Spinal cord (tissue), 10 donors: Measurements from ENCODE around the gene PLCD3. TPM values are rescaled to one million over a fixed set of nuclear protein-coding genes. Genes with fewer than 3 reads are reported as not detected.
A peak's percentile ranks its signal among the peaks of the same experiment; 100 is the strongest.

Experiments
- DNase-seq, 6 donors: peaks; one replicate each; pipeline versions ENCODE4 v3.0.0 to v3.0.0-alpha.2; 2013 to 2015; ENCODE audit warnings: low spot score in 6 of 6, low read depth in 4 of 6
- H3K27ac ChIP-seq: one replicate; pipeline ENCODE4 v1.5.1; 2013; ENCODE audit warnings: low read depth, low read length, control low read depth
- H3K27me3 ChIP-seq: one replicate; pipeline ENCODE4 v1.6.1; 2013; ENCODE audit warnings: low read length; ENCODE audit not compliant: control insufficient read depth, insufficient read depth
- H3K36me3 ChIP-seq: one replicate; pipeline ENCODE4 v1.6.1; 2013; ENCODE audit warnings: low read length; ENCODE audit not compliant: control insufficient read depth, insufficient read depth
- H3K4me1 ChIP-seq: one replicate; pipeline ENCODE4 v1.6.1; 2013; ENCODE audit warnings: low read length; ENCODE audit not compliant: control insufficient read depth, insufficient read depth
- H3K4me3 ChIP-seq: one replicate; pipeline ENCODE4 v1.5.1; 2013; ENCODE audit warnings: low read depth, low read length, control low read depth
- H3K9me3 ChIP-seq: one replicate; pipeline ENCODE4 v1.6.1; 2013; ENCODE audit warnings: low read length; ENCODE audit not compliant: control insufficient read depth, insufficient read depth
- WGBS: methylation state at CpG from one replicate; pipeline ENCODE4 v1.1.5; 2013; ENCODE audit warnings: missing lambda C conversion rate; ENCODE audit not compliant: insufficient coverage; 5-methylcytosine and 5-hydroxymethylcytosine counted together
- polyA plus RNA-seq, 2 donors: library from polyadenylated mRNA; unstranded; fragments of 120-200 nt; gene quantifications; one replicate each; pipeline ENCODE4 v1.2.1, GENCODE V29; 2013; ENCODE audit not compliant: insufficient read length in 2 of 2
- total RNA-seq, 2 donors: library from RNA; depleted of rRNA in 1 of 2; stranded (reverse); fragments of 120-200 nt in 1 of 2; fragments of >200 nt in 1 of 2; gene quantifications; one replicate each; pipeline versions ENCODE4 v1.2.3 to v1.2.4, GENCODE V29; 2013 to 2014
- donor health status: healthy.

The PLCD3 gene
- total and polyA plus RNA-seq, 4 donors, result 20.1 to 115 (median 82.7) TPM

DNA sequence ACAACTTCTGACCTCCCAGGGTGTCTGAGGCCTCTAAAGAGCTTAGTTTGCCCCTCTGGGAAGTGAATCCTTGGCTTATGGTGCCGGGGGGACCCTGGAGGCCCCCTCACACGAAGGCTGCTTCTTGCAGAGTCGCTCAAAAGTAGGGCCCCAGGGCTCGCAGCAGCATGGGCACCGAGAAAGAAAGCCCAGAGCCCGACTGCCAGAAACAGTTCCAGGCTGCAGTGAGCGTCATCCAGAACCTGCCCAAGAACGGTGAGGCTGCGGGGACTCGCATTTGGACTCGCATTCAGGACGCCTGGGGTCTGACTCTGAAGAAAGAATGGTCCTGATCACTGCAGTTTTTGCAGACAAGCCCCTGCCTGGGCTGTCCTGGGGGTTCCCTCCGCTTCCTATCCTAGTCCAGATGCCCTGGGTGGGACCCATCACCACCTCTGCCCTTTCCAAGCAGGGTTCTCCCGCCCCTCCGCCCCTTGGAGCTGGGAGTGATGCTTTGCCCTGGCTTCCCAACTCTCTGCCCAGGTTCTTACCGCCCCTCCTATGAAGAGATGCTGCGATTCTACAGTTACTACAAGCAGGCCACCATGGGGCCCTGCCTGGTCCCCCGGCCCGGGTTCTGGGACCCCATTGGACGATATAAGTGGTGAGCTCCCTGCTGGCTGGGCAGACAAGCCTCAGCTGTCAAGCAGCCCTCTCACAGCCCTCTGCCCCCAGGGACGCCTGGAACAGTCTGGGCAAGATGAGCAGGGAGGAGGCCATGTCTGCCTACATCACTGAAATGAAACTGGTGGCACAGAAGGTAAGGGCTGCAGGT lies 3.9 kb upstream of the PLCD3 start:
- Histone ChIP-seq H3K4me3 (peak overlapping the region; percentile 82), H3K36me3 (peaks cover 14% of the 10 kb centered on the region), H3K27me3 (no peaks in the 10 kb centered on the region), H3K27ac (no peak overlapping the region), H3K9me3 (no peaks in the 10 kb centered on the region), H3K4me1 (peaks cover 36% of the 10 kb centered on the region)
- 78% methylated on average over 19 of the region's 21 CpGs for WGBS
- DNase-seq, result no peak

DNA sequence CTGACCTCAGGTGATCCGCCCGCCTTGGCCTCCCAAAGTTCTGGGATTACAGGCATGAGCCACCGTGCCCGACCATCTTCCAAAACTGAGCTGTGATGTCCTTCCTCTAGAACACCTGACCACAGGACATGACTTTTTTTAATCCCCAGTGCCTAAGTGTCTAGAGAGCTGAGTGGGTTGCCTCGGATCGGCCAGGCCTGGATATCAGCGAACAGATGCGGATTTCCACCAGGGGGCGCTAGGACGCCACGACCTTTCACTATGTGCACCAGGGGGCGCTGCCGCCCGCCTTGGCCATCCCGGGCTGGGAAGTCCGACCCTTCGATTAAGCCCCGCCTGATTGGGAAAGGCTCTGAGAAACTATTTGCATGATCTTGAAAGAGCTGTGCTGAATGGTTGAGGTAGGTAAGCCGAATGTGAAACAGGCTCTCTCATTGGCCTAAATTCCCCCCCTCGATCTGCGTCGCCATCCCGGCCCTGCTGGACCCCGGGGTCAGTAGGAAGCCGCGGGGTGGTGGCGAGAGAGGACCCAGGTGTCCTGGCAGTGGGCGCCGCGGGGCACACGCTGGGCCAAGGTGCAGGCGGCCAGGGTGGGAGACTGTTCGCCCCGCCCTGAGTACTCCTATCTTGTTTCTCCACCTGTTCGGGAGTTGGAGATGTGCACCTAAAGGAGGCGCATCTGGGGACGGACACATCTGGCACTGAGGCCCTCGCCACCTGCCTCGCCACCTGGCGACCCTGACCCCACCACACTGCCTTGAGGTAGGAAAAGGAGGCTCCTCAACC lies 3.1 kb upstream of the PLCD3 start, which contains the start of gene ACBD4:
Gene ACBD4 (plus strand): TSS at position 496 of the 786 bp plus-strand sequence. CDS start 458 bp downstream, outside the sequence.
- Histone ChIP-seq H3K4me3 (peak within 1 kb of the TSS; percentile 82), H3K9me3 (no peaks in the 10 kb centered on the region), H3K27ac (peak within 1 kb of the TSS; percentile 69), H3K27me3 (no peaks in the 10 kb centered on the region), H3K36me3 (peaks cover 16% of the 10 kb centered on the region), H3K4me1 (peaks cover 44% of the 10 kb centered on the region)
- DNase-seq, result peak in 5 of 6 donors; percentile 92 to 99 (median 96)
- 10% methylated on average over 34 of the region's 40 CpGs for WGBS

DNA sequence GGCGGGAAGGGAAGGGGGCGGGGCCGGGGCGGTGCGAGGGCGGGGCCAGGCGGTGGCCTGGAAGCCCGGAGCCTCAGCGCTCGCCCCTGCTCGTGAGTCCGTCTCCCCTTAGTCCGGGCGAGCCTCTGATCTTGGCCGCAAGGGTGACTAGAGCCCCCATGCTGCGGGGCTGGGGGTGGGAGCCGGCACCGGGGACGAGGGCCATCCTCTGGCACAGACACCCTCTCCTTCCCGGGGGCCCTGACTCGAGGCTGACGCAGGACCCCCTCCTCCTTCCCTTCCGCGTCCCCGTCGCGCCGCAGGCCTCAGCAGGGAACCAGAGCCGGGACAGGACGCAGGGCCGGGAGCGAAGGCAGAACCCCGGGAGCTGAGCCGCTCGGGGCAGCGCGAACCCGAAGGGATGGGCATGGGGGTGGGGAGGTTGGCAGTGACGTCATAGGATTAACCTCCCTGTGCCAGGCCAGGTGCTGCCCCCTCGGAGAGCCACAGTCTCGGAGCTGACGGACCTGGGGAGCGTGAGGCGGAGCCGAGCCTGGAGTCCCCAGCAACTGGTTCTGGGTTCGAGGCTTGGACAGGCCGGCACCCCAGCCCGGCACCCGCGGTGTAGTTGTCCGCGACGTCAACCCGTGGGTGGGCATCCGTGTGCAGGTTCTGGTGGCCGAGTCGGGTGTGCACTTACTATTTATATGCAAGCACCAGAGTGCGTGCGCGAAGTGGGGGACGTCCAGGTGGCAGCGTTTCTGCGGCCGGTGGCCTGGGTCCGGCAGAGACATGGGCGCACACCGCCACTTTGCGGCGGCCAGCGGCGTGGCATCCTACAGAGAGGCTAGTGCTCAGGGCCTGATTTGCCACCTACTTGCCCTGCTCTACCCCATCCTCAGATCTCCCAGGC lies 503 bp upstream of the PLCD3 start:
- H3K9me3 ChIP-seq, result no peaks in the 10 kb centered on the region
- H3K4me1 ChIP-seq, result peaks cover 65% of the 10 kb centered on the region
- H3K36me3 ChIP-seq, result peaks cover 24% of the 10 kb centered on the region
- no peaks in the 10 kb centered on the region for H3K27me3 ChIP-seq
- H3K27ac ChIP-seq, result peak overlapping the region; percentile 99
- peak overlapping the region; percentile 93 for H3K4me3 ChIP-seq
- WGBS, result under 1% methylated on average over 69 of the region's 71 CpGs
- peak in 3 of 6 donors; percentile 58 to 92 (median 92) for DNase-seq

DNA sequence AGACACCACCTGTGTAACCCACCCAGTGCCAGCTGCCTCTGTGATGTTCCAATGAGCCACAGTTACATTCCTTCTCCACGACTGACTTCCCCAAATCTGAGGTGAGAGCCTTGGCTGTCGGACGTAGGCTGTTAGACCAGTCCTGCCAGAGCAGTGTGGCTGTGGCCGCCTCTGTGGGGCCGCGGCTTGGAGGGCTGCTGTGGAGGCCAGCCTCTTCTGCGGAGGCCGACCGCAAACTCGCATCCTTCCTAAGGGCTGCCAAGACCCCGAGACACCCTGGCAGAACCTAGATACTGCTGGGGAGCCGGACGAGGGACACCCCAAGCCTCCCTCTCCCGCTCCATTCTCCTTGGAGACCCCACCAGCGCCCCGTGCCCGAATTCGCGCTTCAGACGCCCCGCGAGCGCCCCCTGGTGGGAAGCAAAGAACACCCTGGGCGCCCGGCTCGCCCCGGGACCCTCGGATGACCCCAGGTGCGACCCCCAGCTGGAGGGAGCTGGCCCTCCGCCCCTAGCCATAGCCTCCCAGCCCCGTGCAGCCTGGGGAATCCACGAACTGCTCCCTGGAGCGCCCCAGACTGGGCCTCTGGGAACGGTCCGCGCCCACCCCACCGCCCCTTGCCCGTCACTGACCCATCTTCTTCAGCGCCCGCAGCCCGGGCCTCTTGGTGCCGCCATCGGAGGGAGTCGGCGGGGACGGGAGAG lies 547 bp downstream of the PLCD3 start:
- DNase-seq, result peak in 2 of 6 donors; percentile 55 to 72
- peak overlapping the region; percentile 77 for H3K4me3 ChIP-seq
- 10% methylated on average over 45 of the region's 46 CpGs for WGBS
- peak overlapping the region; percentile 79 for H3K27ac ChIP-seq
- no peaks in the 10 kb centered on the region for H3K9me3 ChIP-seq
- no peaks in the 10 kb centered on the region for H3K27me3 ChIP-seq
- peaks cover 24% of the 10 kb centered on the region for H3K36me3 ChIP-seq
- H3K4me1 ChIP-seq, result peaks cover 67% of the 10 kb centered on the region

DNA sequence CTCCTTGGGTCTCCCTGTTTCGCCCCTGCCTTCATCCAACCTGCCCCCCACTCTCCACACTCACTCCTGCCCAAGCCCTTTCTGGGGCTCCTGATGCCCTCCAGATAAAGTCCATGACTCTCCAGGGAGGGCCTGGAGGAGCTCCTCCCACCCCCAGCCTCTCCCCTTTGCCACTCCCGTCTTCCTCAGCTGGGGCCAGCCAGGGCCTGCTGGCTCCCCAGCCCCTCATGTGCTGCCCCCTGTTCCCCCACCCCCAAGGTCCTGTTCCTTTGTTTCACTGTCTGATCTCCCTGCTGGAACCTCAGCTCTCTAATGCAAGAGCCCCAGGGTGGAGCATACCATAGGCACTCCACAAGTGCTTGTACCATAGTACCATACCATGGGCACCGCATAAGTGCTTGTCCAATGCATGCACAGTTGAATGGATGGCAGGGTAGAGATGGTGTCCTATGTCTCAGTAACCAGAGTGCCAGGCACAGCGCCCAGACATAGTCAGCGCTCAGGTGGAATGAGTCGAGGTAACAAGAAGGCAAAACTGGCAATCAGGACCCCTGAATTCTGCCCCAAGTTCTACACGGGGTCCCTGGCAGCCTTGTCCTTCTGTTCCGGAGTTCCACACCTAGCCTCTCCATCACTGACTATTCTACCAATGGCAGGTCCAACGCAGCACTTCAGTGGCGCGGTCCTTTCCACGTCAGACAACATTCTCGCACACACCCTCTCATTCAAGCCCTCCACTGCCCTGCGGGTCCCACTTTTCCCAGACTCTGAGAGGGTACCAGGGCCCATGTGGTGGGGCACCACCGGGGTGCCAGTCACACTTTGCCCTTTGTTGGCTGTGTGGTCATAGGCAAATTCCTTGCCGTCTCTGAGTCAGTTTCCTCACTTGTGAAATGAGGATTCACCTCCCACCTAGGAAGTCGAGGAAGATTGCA lies 1.4 kb downstream of the PLCD3 start:
- peaks cover 58% of the 10 kb centered on the region for H3K4me1 ChIP-seq
- no peak for DNase-seq
- no peaks in the 10 kb centered on the region for H3K9me3 ChIP-seq
- WGBS, result 86% methylated on average over 17 of the region's 17 CpGs
- H3K4me3 ChIP-seq, result peak overlapping the region; percentile 77
- H3K27me3 ChIP-seq, result no peaks in the 10 kb centered on the region
- no peak overlapping the region for H3K27ac ChIP-seq
- H3K36me3 ChIP-seq, result peaks cover 22% of the 10 kb centered on the region

DNA sequence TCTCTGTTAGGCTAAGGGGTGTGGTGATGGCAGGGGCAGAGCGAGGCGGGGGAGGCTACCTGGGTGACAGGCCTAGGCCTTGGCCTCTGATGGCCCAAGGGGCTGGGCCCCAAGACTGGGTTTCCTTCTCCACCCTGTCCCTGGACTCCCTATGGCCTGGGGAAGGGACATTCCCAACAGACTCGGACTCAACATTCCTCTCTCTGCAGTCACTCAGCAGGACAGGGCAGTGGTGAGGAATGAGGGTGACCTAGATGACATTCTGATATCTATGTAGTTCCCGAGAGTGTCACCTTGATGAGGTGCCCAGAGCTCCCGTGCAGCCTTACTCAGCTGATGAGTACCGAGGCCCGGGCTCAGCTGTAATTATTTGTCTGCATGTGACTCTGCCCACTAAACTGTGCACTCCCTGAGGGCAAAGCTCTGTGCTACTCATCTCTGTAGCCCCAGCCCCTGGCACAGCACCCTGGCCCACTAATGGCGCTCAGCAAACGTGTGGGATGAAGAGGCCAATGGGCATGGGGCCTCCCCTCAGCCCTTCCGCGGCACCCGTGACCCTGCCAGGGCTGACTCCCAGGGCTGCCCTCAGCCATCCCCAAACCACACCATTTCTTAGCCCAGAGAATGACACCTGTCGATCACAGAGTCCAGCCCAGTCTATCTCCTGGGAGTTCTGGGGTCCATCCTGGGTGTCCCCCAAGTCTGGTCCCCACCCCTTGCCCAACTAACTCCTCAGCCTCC lies 2.2 kb downstream of the PLCD3 start:
- Histone ChIP-seq H3K36me3 (peaks cover 22% of the 10 kb centered on the region), H3K9me3 (no peaks in the 10 kb centered on the region), H3K27me3 (no peaks in the 10 kb centered on the region), H3K4me1 (peaks cover 52% of the 10 kb centered on the region), H3K27ac (peak overlapping the region; percentile 25), H3K4me3 (no peak overlapping the region)
- no peak for DNase-seq
- 89% methylated on average over 12 of the region's 13 CpGs for WGBS

DNA sequence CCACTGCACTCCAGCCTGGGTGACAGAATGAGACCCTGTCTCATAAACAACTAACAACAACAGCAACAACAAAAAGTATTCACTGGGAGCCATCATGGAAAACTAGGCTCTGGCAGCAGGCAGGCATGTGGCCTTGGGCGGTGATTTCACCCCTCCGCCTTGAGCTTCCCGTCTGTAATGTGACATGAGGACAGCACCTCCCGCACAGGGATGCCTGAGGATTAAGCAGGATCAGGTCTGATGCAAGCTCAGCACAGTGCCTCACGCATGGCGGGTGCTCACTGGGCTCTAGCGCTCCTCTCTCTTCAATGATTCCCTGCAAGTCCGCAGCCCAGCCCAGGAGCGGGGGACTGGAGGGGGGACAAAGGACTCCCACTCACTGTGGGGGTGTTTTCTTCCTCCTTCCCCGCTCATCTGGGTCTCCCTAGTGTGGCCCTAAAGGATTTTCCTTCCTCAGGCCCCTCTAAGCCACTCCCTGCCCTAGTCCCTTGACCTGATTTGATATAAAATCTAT lies 2.8 kb downstream of the PLCD3 start:
- no peaks in the 10 kb centered on the region for H3K9me3 ChIP-seq
- 71% methylated on average over 6 of the region's 10 CpGs for WGBS
- H3K27ac ChIP-seq, result peak overlapping the region; percentile 25
- H3K4me3 ChIP-seq, result no peak overlapping the region
- H3K27me3 ChIP-seq, result no peaks in the 10 kb centered on the region
- H3K4me1 ChIP-seq, result peaks cover 52% of the 10 kb centered on the region
- no peak for DNase-seq
- peaks cover 22% of the 10 kb centered on the region for H3K36me3 ChIP-seq
